Measurements from ENCODE around the gene SKI. TPM values are rescaled to one million over a fixed set of nuclear protein-coding genes. Genes with fewer than 3 reads are reported as not detected.

The SKI gene
- total and polyA plus RNA-seq, 2 experiments from 2014 or later, result 5.1 to 21.9 TPM

GRCh38 chr1:2255420-2256369 lies 27.6 kb downstream of the SKI start:
- H3K36me3 ChIP-seq (replicated peaks; ENCODE audit: insufficient read depth, low read depth), result no peaks in the 10 kb centered on the region
- peak overlapping the region; percentile 91 for H3K27ac ChIP-seq
- TF ChIP-seq CTCF (IDR thresholded peaks at IDR 0.05; ENCODE audit: poor library complexity) (no peak), EZH2phosphoT487 (IDR thresholded peaks at IDR 0.05; ENCODE audit: low read depth, severe bottlenecking, unreplicated experiment) (no peak), EZH2 (IDR thresholded peaks at IDR 0.05; ENCODE audit: borderline replicate concordance) (no peak)

GRCh38 chr1:2256435-2257244 lies 28.5 kb downstream of the SKI start:
- WGBS (ENCODE audit: low lambda C conversion rate, missing lambda C conversion rate), result 96% methylated on average over 22 of the region's 22 CpGs
- Histone ChIP-seq H2AFZ (no peak overlapping the region), H3K27me3 (no peaks in the 10 kb centered on the region), H3K4me2 (no peak overlapping the region), H3K27ac (peak overlapping the region; percentile 91), H4K20me1 (ENCODE audit: insufficient read depth, poor library complexity, severe bottlenecking) (peaks cover 99% of the 10 kb centered on the region), H3K9me3 (ENCODE audit: low read depth) (no peaks in the 10 kb centered on the region), H3K36me3 (replicated peaks; ENCODE audit: insufficient read depth, low read depth) (no peaks in the 10 kb centered on the region), H3K79me2 (peaks cover 100% of the 10 kb centered on the region), H3K4me3 (no peak overlapping the region), H3K4me1 (ENCODE audit: insufficient read depth) (peaks cover 25% of the 10 kb centered on the region), H3K9me2 (replicated peaks; ENCODE audit: insufficient read depth) (no peaks in the 10 kb centered on the region)
- DNase-seq (ENCODE audit: low spot score), result no peak
- TF ChIP-seq EZH2 (IDR thresholded peaks at IDR 0.05; ENCODE audit: borderline replicate concordance) (no peak), CTCF (IDR thresholded peaks at IDR 0.05; ENCODE audit: poor library complexity) (no peak)

More at GRCh38 chr1:2255420-2256369, 27.6 kb downstream of the SKI start:
- peaks cover 100% of the 10 kb centered on the region for H3K79me2 ChIP-seq
- no peaks in the 10 kb centered on the region for H3K27me3 ChIP-seq
- H3K9me2 ChIP-seq (replicated peaks; ENCODE audit: insufficient read depth), result no peaks in the 10 kb centered on the region
- H3K9me3 ChIP-seq (ENCODE audit: low read depth), result no peaks in the 10 kb centered on the region
- peaks cover 99% of the 10 kb centered on the region for H4K20me1 ChIP-seq (ENCODE audit: insufficient read depth, poor library complexity, severe bottlenecking)
- H3K4me1 ChIP-seq (ENCODE audit: insufficient read depth), result peaks cover 35% of the 10 kb centered on the region
- 70% methylated on average over 5 of the region's 5 CpGs for WGBS (ENCODE audit: low lambda C conversion rate, missing lambda C conversion rate)
- DNase-seq (ENCODE audit: low spot score), result no peak
- H3K4me3 ChIP-seq, result no peak overlapping the region
- H2AFZ ChIP-seq, result no peak overlapping the region
- H3K4me2 ChIP-seq, result no peak overlapping the region

GRCh38 chr1:2257245-2257627 lies 29.1 kb downstream of the SKI start:
- no peak for TF ChIP-seq EZH2 (IDR thresholded peaks at IDR 0.05; ENCODE audit: borderline replicate concordance)
- no peak for TF ChIP-seq EZH2phosphoT487 (IDR thresholded peaks at IDR 0.05; ENCODE audit: low read depth, severe bottlenecking, unreplicated experiment)
- TF ChIP-seq CTCF (IDR thresholded peaks at IDR 0.05; ENCODE audit: poor library complexity), result no peak
- Histone ChIP-seq H3K4me1 (ENCODE audit: insufficient read depth) (peaks cover 20% of the 10 kb centered on the region), H3K9me3 (ENCODE audit: low read depth) (no peaks in the 10 kb centered on the region), H3K4me3 (no peak overlapping the region), H3K4me2 (no peak overlapping the region), H3K36me3 (replicated peaks; ENCODE audit: insufficient read depth, low read depth) (no peaks in the 10 kb centered on the region), H3K79me2 (peaks cover 100% of the 10 kb centered on the region), H4K20me1 (ENCODE audit: insufficient read depth, poor library complexity, severe bottlenecking) (peaks cover 99% of the 10 kb centered on the region), H3K9me2 (replicated peaks; ENCODE audit: insufficient read depth) (no peaks in the 10 kb centered on the region), H3K27ac (no peak overlapping the region), H3K27me3 (no peaks in the 10 kb centered on the region), H2AFZ (no peak overlapping the region)
- DNase-seq (ENCODE audit: low spot score), result no peak
- WGBS (ENCODE audit: low lambda C conversion rate, missing lambda C conversion rate), result 91% methylated on average over 20 of the region's 20 CpGs
